22Rv1 (cell line): ENCODE measurements around the gene ITM2B.

Experiments used
- ZFX ChIP-seq: fragments of 450-650 bp; IDR thresholded peaks from 2 replicates; pipeline ENCODE4 v1.6.1; 2017; ENCODE audit warnings: antibody characterized with exemption, borderline replicate concordance
- TF ChIP-seq, protein P1 (sequence below): fragments of 450-650 bp; IDR thresholded peaks from 2 replicates; pipeline ENCODE4 v1.5.1; 2017; ENCODE audit warnings: mild to moderate bottlenecking

DNA sequence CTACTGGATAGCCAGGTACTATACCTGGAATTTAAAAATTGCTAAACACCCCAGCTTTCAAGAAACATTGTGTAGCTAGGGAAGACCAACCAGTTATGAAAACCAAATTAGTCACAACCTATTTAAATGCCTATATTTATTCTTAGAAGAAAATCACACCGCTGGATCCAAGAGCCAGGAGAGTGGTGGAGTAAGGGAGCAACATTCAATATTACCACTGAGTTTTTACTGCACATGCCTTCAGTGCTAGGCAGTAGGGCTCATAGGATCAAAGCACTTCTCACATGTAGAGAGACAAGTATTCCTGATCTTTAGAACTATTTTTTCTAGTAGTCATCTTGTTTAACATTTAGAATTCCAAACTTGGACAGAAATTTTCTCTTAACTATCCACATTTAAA, 11.2 kb downstream of the ITM2B start:
- TF ChIP-seq, protein P1, sequence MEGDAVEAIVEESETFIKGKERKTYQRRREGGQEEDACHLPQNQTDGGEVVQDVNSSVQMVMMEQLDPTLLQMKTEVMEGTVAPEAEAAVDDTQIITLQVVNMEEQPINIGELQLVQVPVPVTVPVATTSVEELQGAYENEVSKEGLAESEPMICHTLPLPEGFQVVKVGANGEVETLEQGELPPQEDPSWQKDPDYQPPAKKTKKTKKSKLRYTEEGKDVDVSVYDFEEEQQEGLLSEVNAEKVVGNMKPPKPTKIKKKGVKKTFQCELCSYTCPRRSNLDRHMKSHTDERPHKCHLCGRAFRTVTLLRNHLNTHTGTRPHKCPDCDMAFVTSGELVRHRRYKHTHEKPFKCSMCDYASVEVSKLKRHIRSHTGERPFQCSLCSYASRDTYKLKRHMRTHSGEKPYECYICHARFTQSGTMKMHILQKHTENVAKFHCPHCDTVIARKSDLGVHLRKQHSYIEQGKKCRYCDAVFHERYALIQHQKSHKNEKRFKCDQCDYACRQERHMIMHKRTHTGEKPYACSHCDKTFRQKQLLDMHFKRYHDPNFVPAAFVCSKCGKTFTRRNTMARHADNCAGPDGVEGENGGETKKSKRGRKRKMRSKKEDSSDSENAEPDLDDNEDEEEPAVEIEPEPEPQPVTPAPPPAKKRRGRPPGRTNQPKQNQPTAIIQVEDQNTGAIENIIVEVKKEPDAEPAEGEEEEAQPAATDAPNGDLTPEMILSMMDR = no peak
- TF ChIP-seq ZFX = no peak
